ENCODE data around the gene IPP.
"Not testable (repeated sequence)": the region's sequence is repeated elsewhere in the genome, so short reads cannot be mapped to it uniquely, and the experiment has no call there.

IPP gene

GRCh38 chr1:45686015-45686287, 64.5 kb downstream of the IPP start:
- DNase-seq (ENCODE audit: insufficient read length, low spot score): no peak

GRCh38 chr1:45685308-45686014, 65.0 kb downstream of the IPP start:
- DNase-seq (ENCODE audit: insufficient read length, low spot score) (no peak), FAIRE-seq (no peak)

More at GRCh38 chr1:45686015-45686287, 64.5 kb downstream of the IPP start:
- FAIRE-seq: no peak

GRCh38 chr1:45684402-45684801, 66.1 kb downstream of the IPP start:
- DNase-seq (ENCODE audit: insufficient read length, low spot score) (no peak), FAIRE-seq (no peak)

GRCh38 chr1:45682942-45683341, 67.5 kb downstream of the IPP start:
- FAIRE-seq (no peak), DNase-seq (ENCODE audit: insufficient read length, low spot score) (no peak)

- FAIRE-seq: no peak
- no peak for DNase-seq (ENCODE audit: insufficient read length, low spot score)
These were observed 71.3 kb downstream of the IPP start for GRCh38 chr1:45679123-45679522.

- no peak for DNase-seq (ENCODE audit: insufficient read length, low spot score)
- no peak for FAIRE-seq
These were observed 72.0 kb downstream of the IPP start for GRCh38 chr1:45678489-45678888.

GRCh38 chr1:45677751-45678245, 72.7 kb downstream of the IPP start:
- FAIRE-seq: no peak
- DNase-seq (ENCODE audit: insufficient read length, low spot score): no peak

- not testable (repeated sequence) for FAIRE-seq
These were observed 73.9 kb downstream of the IPP start for GRCh38 chr1:45676553-45676952.

GRCh38 chr1:45674478-45674877, 76.0 kb downstream of the IPP start:
- FAIRE-seq (no peak), DNase-seq (ENCODE audit: insufficient read length, low spot score) (no peak)

More at GRCh38 chr1:45676553-45676952, 73.9 kb downstream of the IPP start:
- DNase-seq (ENCODE audit: insufficient read length, low spot score): not testable (repeated sequence)

GRCh38 chr1:45673956-45674355, 76.5 kb downstream of the IPP start:
- FAIRE-seq (no peak), DNase-seq (ENCODE audit: insufficient read length, low spot score) (no peak)

GRCh38 chr1:45669859-45670655, 80.4 kb downstream of the IPP start:
- DNase-seq (ENCODE audit: insufficient read length, low spot score): no peak
- no peak for FAIRE-seq

- FAIRE-seq (no peak), DNase-seq (ENCODE audit: insufficient read length, low spot score) (no peak)
These were observed 81.1 kb downstream of the IPP start for GRCh38 chr1:45669379-45669778.

- FAIRE-seq (no peak), DNase-seq (ENCODE audit: insufficient read length, low spot score) (no peak)
These were observed 81.9 kb downstream of the IPP start for GRCh38 chr1:45668526-45668925.

- no peak for DNase-seq (ENCODE audit: insufficient read length, low spot score)
These were observed 82.9 kb downstream of the IPP start for GRCh38 chr1:45667321-45668111.

GRCh38 chr1:45666836-45667235, 83.6 kb downstream of the IPP start:
- DNase-seq (ENCODE audit: insufficient read length, low spot score) (no peak), FAIRE-seq (no peak)

More at GRCh38 chr1:45667321-45668111, 82.9 kb downstream of the IPP start:
- FAIRE-seq: no peak

GRCh38 chr1:45660336-45660735, 90.1 kb downstream of the IPP start:
- DNase-seq (ENCODE audit: insufficient read length, low spot score) (no peak), FAIRE-seq (no peak)

- DNase-seq (ENCODE audit: insufficient read length, low spot score): no peak
- FAIRE-seq: no peak
These were observed 91.2 kb downstream of the IPP start for GRCh38 chr1:45659222-45659621.

GRCh38 chr1:45658171-45658570, 92.3 kb downstream of the IPP start:
- DNase-seq (ENCODE audit: insufficient read length, low spot score) (no peak), FAIRE-seq (no peak)

- FAIRE-seq: no peak
- DNase-seq (ENCODE audit: insufficient read length, low spot score): no peak
These were observed 93.8 kb downstream of the IPP start for GRCh38 chr1:45656573-45657226.

- FAIRE-seq: no peak
These were observed 95.7 kb downstream of the IPP start for GRCh38 chr1:45654540-45655280.

More at GRCh38 chr1:45654540-45655280, 95.7 kb downstream of the IPP start:
- DNase-seq (ENCODE audit: insufficient read length, low spot score): no peak
